Posterior cingulate gyrus (tissue), 11 donors: Measurements from ENCODE around the gene CHD5.

Experiments
- DNase-seq, 10 donors: peaks; one replicate each; pipeline versions ENCODE4 v3.0.0 to v3.0.0-alpha.2; 2020 to 2021; ENCODE audit warnings: mixed read lengths in 3 of 10
- intact Hi-C: fragments of 100-400 bp; cut with DNase I; formaldehyde crosslinking; loops from one replicate; pipeline ENCODE4 v1.15.1; 2023

The CHD5 gene

GRCh38 chr1:6140413-6140812 is 39.7 kb downstream of the CHD5 start:
- DNase-seq = peak in 1 of 10 donors; percentile 2
- intact Hi-C loops = no loop called here

GRCh38 chr1:6137758-6138157 is 42.4 kb downstream of the CHD5 start:
- peak in 3 of 10 donors; percentile 27 to 29 (median 28) for DNase-seq
- intact Hi-C loops = no loop called here

GRCh38 chr1:6136516-6137220 is 43.5 kb downstream of the CHD5 start:
- DNase-seq = peak in 3 of 10 donors; percentile 49 to 70 (median 52)
- intact Hi-C loops = no loop called here

- intact Hi-C loops = no loop called here
- DNase-seq = peak in 3 of 10 donors; percentile 28 to 56 (median 43)
Measured at GRCh38 chr1:6134741-6135510, 45.2 kb downstream of the CHD5 start.

GRCh38 chr1:6134206-6134605 is 45.9 kb downstream of the CHD5 start:
- peak in 3 of 10 donors; percentile 45 to 66 (median 55) for DNase-seq
- intact Hi-C loops = no loop called here

DNA sequence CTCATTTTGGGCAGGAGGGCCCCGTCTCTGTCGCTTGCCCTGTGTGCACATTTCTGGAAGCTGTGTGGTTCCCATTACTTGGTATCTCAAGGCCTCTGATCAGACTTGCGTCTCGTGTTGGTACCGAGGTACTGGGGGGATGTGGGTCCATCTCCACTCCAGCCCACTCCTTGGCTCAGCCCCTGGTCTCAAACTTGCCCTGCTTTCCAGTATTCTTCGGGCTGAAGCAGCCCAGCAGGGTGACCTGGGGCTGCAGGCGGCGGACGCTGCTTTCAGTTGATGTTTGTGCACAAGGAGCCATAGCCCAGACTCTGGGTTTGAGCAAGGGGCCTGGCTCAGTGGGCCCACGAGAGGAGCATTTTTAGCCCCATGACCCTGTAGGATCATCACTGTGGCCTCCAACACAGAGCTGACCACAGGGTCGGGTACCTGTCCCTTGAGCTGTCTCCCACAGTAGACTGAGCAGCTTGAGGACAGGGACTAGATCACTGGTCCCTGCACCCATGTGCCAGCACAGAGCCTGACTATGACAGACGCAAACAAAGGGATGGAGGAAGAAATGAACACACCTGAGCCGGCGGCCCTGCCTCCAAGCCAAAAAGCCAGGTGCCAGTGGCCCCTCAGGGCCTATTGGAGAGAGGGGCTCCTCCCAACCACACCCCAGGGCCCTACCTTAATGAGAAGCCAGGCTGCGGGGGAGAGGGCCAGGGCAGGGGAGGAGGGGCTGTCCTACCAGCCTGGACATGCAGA is 46.8 kb downstream of the CHD5 start:
- intact Hi-C loops = no loop called here
- DNase-seq = peak in 3 of 10 donors; percentile 42 to 70 (median 61)

DNA sequence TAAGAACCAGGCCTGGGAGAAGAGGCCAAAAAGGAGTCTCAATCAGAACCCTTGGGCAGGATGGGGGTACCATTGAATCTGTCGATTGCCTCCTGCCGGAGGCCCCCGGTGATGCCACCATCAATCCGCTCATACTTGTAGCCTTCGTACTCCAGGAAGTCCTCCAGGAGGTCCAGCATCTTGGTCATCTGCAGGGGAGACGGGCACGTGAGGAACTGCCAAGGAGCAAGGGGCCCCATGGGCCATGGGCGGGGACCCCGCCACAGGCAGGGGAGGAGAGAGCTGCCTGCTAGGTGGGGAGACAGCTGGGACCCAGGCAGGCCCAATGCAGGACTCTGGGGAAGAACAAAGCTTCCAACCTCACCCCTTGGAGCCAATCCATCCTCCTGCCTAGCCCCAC is 48.6 kb downstream of the CHD5 start:
- intact Hi-C loops = no loop called here
- peak in 3 of 10 donors; percentile 38 to 57 (median 43) for DNase-seq

DNA sequence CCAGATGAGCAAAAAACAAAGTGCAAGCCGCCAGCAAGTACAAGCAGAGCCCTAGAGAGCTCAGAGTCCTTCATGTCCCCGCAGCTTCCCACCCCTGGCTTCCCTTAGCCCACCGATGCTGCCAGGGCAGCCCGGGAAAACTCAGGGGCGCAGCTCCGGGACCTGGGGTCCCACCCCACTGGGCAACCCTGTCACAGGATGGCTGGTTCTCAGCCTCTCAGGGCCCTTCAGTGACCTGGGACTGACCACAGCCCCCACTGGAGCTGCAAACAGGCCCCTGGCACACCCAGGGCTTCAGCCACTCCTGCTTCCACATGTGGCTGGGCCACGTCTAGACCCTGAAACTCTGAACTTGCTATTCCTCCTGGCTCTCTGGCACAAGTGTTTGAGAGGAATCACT is 49.5 kb downstream of the CHD5 start:
- intact Hi-C loops = no loop called here
- peak in 4 of 10 donors; percentile 2 to 61 (median 24) for DNase-seq

DNA sequence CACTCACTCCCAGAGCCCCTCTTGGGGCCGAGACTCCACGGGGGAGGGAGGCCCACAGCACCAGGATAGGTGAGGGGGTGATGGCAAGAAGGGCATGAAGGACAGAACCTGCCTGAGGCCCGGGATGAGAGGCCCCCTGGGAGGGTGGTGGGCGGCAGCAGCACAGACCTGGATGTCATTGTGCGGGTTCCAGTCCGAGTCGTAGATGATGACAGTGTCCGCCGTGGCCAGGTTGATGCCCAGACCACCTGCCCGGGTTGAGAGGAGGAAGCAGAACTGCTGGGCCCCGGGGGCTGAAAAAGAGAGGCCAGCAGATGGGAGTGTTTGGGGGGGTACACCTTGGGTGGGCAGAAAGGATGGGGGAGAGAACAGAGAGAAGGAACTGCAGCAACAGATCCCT is 50.1 kb downstream of the CHD5 start:
- intact Hi-C loops = no loop called here
- peak in 3 of 10 donors; percentile 22 to 65 (median 58) for DNase-seq

GRCh38 chr1:6129313-6129712 is 50.8 kb downstream of the CHD5 start:
- DNase-seq = peak in 4 of 10 donors; percentile 4 to 49 (median 28)
- intact Hi-C loops = no loop called here

- peak in 4 of 10 donors; percentile 25 to 83 (median 74) for DNase-seq
- intact Hi-C loops = no loop called here
Measured at GRCh38 chr1:6128276-6129081, 51.6 kb downstream of the CHD5 start.

GRCh38 chr1:6127587-6128163 is 52.4 kb downstream of the CHD5 start:
- intact Hi-C loops = no loop called here
- peak in 9 of 10 donors; percentile 34 to 93 (median 54) for DNase-seq

DNA sequence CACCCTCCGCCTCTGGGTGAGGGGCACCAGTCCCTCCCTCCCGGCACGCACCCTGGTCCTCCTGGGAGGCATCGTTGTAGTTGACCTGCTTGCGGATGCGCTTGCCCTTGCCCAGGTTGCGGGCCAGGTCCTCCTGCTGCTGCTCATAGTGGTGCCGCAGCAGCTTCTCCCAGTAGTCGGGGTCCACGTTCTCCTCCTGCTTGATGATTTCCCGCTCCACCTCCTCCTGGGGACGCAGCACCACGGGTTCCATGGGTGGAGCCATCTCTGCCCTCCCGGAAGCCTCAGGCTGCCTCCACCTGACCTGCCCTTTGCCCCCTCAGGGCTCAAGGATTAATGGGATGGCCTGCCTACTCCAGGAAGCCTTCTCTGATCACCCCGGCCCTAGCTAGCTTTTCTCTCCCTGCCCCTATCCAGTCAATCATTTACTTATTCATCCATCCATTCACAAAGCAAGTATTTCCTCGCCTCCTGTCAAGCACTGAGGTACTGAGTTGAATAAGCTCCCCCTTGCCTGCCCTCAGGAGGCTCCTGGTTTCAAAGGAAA is 53.5 kb downstream of the CHD5 start:
- DNase-seq = peak in 4 of 10 donors; percentile 24 to 81 (median 48)
- intact Hi-C loops = no loop called here

- intact Hi-C loops = no loop called here
- DNase-seq = peak in 3 of 10 donors; percentile 11 to 62 (median 62)
Measured at GRCh38 chr1:6126028-6126427, 54.1 kb downstream of the CHD5 start.

- DNase-seq = peak in 4 of 10 donors; percentile 21 to 74 (median 56)
- intact Hi-C loops = no loop called here
Measured at GRCh38 chr1:6125366-6125765, 54.8 kb downstream of the CHD5 start.

DNA sequence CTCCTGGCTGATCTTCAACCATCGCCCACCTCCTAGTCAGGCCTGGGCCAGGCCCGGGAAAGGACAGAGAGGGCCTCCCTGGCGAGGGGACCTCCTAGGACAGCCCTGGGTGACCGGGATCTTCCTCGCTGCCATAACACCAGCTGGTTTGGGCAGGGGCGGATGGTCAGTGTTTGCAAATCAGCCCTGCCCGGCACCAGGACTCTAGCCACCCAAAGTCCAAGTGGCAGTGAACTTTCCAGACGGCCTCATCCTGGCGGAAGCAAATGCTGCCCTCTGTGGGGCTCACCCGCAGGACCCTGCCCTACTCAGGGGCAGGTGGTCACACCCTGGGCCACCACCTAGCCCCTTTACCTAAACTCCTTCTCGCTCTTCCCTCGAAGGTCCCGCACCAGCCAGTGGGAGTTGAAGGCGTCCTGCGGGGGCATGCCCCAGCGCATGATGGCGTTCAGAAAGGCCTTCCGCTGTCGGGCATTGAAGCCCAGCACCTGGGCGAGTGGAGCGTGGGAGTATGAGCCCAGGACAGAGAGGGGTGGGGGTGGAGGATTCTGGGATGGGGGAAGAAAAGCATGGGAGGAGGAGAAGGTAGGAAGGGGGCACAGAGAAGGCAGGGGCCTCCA is 55.3 kb downstream of the CHD5 start:
- intact Hi-C loops = no loop called here
- DNase-seq = peak in 4 of 10 donors; percentile 14 to 58 (median 34)

- intact Hi-C loops = no loop called here
- peak in 3 of 10 donors; percentile 31 to 68 (median 58) for DNase-seq
Measured at GRCh38 chr1:6124341-6124740, 55.8 kb downstream of the CHD5 start.

DNA sequence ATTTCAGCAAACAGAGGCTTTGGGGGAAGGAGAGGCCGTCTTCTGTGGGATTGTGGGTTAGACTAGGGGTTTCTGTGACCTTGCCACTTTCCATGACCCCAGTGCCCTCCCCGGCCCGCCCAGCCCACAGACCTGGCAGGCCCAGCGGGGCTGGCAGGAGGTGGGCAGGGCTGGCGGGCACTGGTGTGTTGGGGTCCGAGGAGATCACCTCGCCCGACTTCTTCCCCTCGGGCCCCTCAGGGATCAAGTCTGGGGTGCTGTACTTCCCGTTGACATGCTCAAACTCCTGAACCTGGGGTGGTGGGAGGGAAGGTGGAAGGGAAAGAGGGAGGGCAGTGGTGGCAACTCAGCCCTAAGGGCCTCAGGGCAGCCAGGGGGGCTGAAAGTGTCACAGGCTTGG is 56.3 kb downstream of the CHD5 start:
- intact Hi-C loops = no loop called here
- DNase-seq = peak in 3 of 10 donors; percentile 33 to 68 (median 42)

GRCh38 chr1:6123083-6123482 is 57.0 kb downstream of the CHD5 start:
- DNase-seq = peak in 2 of 10 donors; percentile 14 to 59
- intact Hi-C loops = no loop called here
